Body of pancreas (tissue), 4 donors: Measurements from ENCODE around the gene SLC10A7.

Source experiments
- POLR2A ChIP-seq, 3 donors: fragments of 450-650 bp; IDR thresholded peaks; one replicate each; pipeline ENCODE4 v1.6.1; 2016; ENCODE audit warnings: antibody characterized with exemption in 3 of 3, mild to moderate bottlenecking in 2 of 3
- TF ChIP-seq, protein P1 (sequence below), 7 experiments: fragments of 450-650 bp in 4 of 7; fragments of 200-600 bp in 3 of 7; sonication (generic) in 3 of 7; IDR thresholded peaks; one replicate each; pipeline ENCODE4 v1.5.1; 2016 to 2019; ENCODE audit warnings: antibody characterized with exemption in 7 of 7

- TF ChIP-seq, protein P1, sequence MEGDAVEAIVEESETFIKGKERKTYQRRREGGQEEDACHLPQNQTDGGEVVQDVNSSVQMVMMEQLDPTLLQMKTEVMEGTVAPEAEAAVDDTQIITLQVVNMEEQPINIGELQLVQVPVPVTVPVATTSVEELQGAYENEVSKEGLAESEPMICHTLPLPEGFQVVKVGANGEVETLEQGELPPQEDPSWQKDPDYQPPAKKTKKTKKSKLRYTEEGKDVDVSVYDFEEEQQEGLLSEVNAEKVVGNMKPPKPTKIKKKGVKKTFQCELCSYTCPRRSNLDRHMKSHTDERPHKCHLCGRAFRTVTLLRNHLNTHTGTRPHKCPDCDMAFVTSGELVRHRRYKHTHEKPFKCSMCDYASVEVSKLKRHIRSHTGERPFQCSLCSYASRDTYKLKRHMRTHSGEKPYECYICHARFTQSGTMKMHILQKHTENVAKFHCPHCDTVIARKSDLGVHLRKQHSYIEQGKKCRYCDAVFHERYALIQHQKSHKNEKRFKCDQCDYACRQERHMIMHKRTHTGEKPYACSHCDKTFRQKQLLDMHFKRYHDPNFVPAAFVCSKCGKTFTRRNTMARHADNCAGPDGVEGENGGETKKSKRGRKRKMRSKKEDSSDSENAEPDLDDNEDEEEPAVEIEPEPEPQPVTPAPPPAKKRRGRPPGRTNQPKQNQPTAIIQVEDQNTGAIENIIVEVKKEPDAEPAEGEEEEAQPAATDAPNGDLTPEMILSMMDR (IDR thresholded peaks at IDR 0.05) = no peak
- no peak for TF ChIP-seq POLR2A (IDR thresholded peaks at IDR 0.05)
Observed at GRCh38 chr4:146511381-146511780, 10.4 kb downstream of the SLC10A7 start.
